Fibroblast of the aortic adventitia (primary cell): ENCODE measurements around the gene AAGAB. TPM values are rescaled to one million over a fixed set of nuclear protein-coding genes. Genes with fewer than 3 reads are reported as not detected.

Experiments used
- DNase-seq: peaks from one replicate; pipeline ENCODE4 v3.0.0-alpha.2; 2010; ENCODE audit warnings: low read depth
- H3K4me3 ChIP-seq: 2 replicates; pipeline ENCODE4 v1.5.1; 2011; ENCODE audit warnings: low read depth, mild to moderate bottlenecking, control low read depth, low read length, moderate library complexity
- CTCF ChIP-seq: IDR thresholded peaks from 2 replicates; pipeline ENCODE4 v1.5.1; 2011; ENCODE audit warnings: mild to moderate bottlenecking, low read length, control low read depth, inconsistent platforms; ENCODE audit not compliant: insufficient read depth
- total RNA-seq: library from RNA; depleted of rRNA; stranded (reverse); fragments of >200 nt; gene quantifications from 2 replicates; pipeline ENCODE4 v1.2.3, GENCODE V29; 2012; ENCODE audit warnings: low replicate concordance

The AAGAB gene
- total RNA-seq, 1 donor = 43.7 TPM

- no peak for TF ChIP-seq CTCF
- H3K4me3 ChIP-seq = no peak overlapping the region
- peak; percentile 74 for DNase-seq
Measured at GRCh38 chr15:67225336-67225735, 29.1 kb downstream of the AAGAB start.

- no peak overlapping the region for H3K4me3 ChIP-seq
- no peak for TF ChIP-seq CTCF
- no peak for DNase-seq
Measured at GRCh38 chr15:67224889-67225288, 29.6 kb downstream of the AAGAB start.

GRCh38 chr15:67219288-67219687 lies 35.2 kb downstream of the AAGAB start:
- no peak for DNase-seq
- TF ChIP-seq CTCF = no peak
- no peak overlapping the region for H3K4me3 ChIP-seq

- H3K4me3 ChIP-seq = no peak overlapping the region
- TF ChIP-seq CTCF = no peak
- DNase-seq = no peak
Measured at GRCh38 chr15:67218428-67218827, 36.0 kb downstream of the AAGAB start.

GRCh38 chr15:67216859-67217258 lies 37.6 kb downstream of the AAGAB start:
- no peak for TF ChIP-seq CTCF
- no peak overlapping the region for H3K4me3 ChIP-seq
- DNase-seq = no peak

- no peak for DNase-seq
- no peak for TF ChIP-seq CTCF
- no peak overlapping the region for H3K4me3 ChIP-seq
Measured at GRCh38 chr15:67215102-67215501, 39.4 kb downstream of the AAGAB start.

GRCh38 chr15:67212684-67213367 lies 41.6 kb downstream of the AAGAB start:
- DNase-seq = no peak
- H3K4me3 ChIP-seq = no peak overlapping the region
- TF ChIP-seq CTCF = no peak
